Measurements from ENCODE around the gene SIPA1L3.
"Not testable (repeated sequence)": the region's sequence is repeated elsewhere in the genome, so short reads cannot be mapped to it uniquely, and the experiment has no call there.

The SIPA1L3 gene

DNA sequence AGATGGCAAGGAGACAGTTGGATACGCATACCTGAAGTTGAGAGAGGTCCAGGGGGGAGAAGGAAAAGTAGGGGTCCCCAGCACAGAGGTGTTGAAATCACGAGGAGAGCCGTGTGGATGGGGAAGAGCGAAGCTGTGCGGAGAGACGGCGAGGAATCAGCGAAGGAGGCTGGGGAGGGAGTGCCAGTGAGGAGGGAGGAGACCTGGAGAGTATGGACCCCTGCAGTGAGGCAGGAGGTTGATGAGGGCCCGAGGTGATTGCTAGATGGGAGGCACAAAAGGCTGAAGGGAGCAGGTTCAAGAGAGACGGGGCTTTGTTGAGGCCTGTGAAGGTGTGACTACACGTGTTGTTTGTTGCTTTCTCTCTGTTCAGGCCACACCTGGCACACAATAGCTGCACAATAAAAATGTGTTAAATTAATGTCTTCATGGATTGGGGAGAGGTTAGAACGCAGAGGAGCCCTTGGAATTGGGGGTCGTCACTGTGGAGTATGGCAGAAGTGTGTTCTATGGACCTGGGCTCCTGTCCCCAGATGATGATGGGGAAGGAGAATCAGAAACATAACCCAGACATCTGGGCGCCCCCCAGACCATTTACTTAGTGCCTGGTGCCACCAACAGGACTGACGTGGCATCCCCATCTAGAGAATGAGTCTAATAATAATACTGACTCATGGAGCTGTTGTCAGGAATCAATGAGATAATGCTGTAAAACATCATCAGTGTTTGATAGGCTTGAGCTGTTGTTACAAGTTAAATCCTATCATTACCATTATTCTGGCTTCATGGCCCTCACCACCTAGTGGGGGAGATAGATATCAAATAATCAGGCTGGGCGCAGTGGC, 137.5 kb downstream of the SIPA1L3 start:
- DNase-seq (ENCODE audit: low read depth in 2 of 2), result no peak

DNA sequence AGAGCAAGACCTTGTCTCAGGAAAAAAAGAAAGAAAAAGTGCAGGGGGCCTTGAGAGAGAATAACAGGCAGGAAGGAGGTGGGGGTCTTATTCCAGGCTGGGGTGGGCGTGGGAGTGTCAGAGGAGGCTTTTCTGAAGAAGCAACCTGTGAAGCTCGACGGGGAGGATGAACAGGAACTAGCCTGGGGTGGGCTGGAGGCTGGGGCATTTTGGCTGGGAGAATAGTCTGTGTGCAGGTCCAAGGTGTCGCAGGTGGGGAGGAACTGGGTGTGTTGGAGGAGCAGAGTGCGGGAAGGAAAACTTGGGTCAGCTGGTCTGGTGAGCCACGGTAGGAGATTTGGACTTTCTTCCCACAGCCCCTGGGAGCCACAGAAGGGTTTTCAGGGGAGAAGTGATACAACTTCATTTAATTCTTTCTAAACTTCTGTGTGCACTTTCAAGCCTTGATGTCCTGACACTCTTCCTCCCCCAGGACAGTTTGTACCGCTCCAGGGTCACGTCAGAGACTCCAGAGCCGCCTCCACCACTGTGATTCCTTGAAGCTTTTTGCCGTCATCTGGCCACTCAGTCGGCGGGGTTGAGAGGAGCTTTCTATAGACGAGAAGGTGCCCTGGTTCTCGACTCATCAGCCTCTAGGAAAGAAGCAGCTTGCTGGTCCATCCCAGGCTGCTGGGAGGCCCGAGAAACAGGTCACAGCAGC, 138.7 kb downstream of the SIPA1L3 start:
- DNase-seq (ENCODE audit: low read depth in 2 of 2), result no peak

DNA sequence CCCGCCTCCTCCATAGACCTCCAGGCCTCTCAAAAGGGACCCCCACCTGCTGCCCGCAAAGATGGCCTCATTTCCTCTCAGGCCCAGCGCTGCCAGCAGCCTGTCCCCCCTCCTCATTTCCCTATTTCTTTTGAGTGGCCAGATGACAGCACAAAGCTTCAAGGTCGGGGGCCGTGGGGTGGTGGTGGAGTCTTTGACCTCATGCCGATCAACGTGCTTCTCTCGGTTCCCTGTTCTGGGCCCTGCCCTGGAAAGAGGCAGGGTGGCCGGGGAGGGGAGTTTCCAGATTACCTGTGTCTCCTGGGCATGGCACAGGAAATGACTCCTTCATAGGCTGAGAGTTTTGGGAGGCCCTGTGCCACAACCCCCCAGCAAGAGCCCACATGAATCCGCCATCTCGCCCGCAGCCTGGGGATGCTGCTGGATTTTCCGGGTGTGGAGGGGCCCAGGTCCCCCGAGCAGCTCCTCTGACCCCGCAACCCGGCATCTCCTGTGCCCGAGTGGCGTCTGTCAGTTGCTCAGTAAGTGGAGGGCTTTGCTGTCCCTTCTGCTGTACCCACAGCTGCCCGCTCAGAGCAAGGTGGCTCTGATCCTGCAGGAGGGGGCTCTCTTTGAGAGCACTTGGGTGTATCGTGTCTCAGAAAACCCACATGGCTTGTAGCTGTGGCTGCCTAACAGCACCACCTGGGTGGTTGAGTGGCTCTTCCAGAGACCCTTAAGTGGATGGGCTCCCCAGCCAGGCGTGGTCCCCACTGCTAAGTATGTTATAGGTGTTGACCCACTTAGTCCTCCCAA, 139.4 kb downstream of the SIPA1L3 start:
- DNase-seq (ENCODE audit: low read depth in 2 of 2), result no peak

DNA sequence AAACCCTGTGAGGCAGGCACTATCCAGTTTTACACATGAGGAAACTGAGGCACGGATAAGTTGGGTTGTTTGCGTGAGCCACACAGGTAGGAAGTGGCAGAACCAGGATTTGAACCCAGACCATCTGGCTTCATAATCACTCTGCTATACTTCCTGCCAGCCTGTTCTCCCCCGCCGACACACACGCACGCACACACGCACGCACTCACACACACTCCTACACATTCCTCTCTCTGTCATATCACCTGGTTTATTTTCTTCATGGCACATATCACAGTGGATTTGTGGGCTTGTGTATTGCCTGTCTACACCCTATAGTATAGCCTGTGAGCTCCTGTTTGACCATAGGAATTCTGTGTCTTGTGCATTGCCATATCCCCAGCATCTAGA, 140.0 kb downstream of the SIPA1L3 start:
- no peak for DNase-seq (ENCODE audit: low read depth in 2 of 2)

DNA sequence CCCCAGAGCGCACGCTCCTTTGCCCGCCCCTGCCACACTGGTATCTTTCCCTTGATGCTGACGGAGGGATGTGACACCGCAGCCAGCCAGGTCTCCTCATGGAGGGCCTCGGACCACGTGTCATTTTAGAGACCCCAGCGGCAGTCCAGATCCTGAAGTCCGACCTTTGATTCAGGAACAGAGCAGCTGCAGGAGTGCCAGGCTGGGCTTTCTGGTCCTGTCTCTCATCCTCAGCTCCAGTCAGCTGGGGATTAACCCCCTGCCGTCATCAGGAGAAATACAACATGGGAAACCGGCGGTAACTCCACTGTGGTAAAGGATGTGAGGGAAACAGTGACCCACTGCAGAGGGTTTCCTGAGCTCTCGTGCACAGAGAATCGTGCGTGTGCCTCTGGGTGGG, 140.6 kb downstream of the SIPA1L3 start:
- no peak for DNase-seq (ENCODE audit: low read depth in 2 of 2)

DNA sequence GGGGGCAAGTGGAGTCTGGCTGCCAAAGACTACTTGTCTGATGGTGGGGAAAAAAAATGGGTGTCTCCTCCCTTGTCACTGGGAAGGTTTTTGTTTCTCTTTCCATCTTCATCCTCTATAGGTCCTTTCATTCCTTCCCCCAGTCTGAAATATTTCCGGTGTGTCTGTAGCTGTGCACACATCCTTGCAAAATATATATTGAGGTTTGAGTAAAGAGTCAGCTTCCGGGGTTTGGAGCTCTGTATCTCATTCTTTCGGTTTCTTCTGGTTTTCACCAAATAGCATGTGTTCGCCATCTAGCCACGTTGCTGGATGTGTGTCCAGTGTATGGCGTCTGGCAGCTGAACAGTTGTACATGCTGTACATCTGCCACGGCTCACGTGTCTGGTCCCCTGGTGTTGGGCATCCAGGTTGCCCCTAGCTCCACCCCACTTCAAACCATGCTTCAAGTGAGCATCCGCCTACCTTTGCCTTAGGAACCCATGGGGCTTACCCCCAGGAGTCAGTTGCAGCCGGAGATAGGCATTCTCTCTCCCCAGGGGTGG, 142.2 kb downstream of the SIPA1L3 start:
- DNase-seq (ENCODE audit: low read depth in 2 of 2), result peak; percentile 23 to 32

DNA sequence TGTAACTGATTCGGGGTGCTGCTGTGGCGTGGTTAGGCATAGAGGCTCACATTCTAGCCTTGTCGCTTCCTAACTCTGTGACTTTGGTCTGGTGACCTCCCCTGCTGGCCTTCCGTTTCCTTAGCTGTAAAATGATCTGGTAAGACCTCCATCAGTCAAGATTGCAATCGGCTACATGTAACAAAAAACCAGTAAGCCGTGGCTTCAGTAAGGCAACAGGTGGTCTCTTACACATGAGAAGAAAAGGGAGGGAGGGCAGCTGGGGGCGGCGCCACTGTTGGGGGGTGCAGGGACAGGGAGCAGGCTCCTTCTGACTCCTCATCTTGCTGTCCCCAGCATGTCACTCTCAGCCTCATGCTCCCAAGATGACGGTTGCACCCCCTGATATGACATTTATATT, 148.0 kb downstream of the SIPA1L3 start:
- no peak for DNase-seq (ENCODE audit: low read depth in 2 of 2)

DNA sequence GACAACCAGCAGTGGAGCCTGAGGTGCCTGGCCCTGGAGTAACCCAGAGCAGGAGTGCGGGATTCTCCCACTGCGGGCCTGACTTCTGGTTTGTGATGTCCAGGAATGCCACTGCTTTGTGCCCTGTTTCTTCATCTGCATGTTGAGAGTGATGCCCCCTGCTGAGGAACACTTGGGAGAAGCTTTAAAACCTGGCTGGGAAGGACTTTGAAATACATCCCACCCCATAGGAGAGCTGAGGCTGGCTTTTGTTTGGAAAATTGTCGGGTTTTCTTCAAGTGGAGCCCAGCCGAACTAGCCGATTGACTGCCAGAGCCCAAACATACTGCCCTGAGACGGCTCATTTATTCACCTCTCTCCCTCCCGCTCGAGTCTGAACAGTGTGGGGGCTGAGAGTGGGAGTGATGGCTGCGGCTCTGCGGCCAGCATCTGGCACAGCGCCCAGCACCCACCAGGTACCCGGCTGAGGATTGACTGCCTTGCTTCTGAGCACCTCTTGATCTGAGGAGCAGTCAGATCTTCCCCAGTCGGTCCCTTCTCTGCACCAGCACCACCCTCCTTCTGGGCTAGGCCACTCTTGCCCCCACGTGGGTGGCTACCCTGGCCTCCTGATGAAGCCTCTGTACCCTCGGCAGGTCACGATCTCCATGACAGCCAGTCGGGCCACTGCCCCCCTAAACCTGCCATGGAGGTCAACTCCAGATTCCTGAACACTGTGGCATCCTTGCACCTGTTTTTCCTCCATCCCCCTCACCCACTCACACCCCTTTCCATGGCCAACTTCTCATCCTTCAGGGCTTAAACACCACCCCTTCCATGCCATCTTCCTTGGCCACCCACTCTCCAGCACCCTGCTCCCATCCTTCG, 148.9 kb downstream of the SIPA1L3 start:
- no peak for DNase-seq (ENCODE audit: low read depth in 2 of 2)

DNA sequence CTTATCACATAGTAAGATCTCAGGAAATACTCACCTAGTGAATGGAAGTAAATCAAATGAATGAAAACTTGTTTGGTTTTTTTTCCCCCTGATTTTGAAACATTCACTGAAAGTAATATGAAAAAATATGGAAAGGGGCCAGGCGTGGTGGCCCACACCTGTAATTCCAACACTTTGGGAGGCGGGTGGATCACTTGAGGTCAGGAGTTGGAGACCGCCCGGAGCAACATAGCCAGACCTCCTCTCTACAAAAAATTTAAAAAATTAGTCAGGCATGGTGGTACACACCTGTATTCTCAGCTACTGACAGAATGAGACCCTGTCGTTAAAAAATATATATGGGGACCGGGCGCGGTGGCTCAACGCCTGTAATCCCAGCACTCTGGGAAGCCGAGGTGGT, 149.6 kb downstream of the SIPA1L3 start:
- DNase-seq (ENCODE audit: low read depth in 2 of 2), result no peak

DNA sequence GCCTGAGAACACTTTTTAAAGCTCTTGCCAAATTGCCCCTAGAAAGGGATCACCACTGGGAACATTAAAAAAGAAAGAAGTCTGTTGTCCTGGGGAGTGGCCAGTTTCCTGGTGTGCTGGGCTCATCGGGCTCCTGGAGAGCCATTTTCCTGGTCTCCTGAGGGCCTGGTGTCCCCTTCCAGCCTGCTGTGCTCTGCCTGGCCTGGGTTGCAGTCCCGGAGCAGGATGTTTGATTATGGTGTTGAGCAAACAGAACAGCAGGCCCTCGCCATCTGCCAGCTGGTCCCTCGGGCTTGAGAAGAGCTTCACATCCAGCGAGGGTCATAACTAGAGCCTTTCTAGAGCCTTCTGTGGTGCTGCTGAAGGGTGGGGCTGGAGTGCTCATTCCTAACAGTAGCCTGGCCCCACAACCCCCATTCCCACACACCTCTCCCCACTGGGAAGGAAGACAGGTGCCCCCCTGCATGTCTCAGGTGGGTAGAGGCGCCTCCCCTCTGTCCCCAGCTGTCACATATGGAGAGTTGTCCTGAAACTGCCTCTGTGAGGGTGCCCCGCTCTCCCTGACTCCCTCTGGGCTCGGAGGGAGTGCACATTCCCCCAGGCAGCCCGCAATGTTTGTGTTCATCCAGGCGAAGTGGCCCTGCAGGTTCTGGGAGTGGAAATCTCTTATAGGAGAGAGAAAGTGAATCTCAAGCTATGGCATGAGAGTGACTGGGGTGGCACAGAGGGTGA, 151.1 kb downstream of the SIPA1L3 start:
- DNase-seq (ENCODE audit: low read depth in 2 of 2), result no peak

DNA sequence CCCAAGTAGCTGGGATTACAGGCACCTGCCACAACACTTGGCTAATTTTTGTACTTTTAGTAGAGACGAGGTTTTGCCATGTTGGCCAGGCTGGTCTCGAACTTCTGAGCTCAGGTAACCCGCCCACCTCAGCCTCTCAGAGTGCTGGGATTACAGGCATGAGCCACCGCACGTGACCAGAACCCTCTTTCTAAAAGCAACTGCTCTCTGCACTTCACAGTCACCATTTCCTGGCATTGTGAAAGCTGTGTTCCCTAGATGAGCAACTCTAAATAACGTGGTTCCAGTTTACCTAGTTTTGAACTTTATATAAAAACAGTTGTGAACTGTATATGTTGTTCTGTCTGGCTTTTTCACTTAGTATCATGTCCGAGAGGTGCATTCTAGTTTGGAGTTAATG, 152.9 kb downstream of the SIPA1L3 start:
- DNase-seq (ENCODE audit: low read depth in 2 of 2), result no peak

DNA sequence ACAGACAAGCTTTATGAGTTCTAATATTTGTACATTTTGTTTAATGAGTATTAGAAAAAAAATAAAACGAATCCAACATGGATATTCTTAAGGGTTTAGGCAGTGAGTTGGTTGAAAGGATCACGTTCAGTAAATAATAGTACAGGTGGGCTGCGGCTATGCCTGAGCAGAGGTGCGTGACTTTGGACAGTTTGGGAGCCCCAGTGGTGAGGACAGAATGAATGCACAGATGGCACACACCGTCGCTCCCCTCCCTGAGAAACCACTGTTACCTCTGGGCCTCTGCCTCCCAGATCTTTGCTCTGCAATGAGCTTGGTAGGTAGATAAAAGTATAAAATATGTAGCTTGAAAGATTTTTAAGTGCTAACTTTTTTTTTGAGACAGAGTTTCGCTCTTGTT, 153.3 kb downstream of the SIPA1L3 start:
- no peak for DNase-seq (ENCODE audit: low read depth in 2 of 2)

DNA sequence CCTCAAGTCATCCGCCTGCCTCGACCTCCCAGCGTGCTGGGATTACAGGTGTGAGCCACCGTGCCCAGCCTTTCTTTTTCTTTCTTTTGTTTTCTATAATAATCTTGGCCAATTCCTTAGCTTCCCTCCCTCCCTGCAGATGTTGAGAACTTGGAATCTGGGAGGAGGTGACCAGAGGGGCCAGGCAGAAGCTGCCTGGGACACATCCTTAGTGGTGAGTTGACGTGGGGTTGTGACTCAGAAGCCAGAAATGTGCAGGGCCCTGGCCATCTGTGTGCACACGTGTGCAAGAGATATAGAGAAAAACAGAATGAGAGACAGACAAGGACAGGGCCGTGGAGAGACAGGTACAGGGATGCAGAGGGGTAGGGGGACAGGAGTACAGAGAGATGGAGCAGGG, 154.3 kb downstream of the SIPA1L3 start:
- no peak for DNase-seq (ENCODE audit: low read depth in 2 of 2)

DNA sequence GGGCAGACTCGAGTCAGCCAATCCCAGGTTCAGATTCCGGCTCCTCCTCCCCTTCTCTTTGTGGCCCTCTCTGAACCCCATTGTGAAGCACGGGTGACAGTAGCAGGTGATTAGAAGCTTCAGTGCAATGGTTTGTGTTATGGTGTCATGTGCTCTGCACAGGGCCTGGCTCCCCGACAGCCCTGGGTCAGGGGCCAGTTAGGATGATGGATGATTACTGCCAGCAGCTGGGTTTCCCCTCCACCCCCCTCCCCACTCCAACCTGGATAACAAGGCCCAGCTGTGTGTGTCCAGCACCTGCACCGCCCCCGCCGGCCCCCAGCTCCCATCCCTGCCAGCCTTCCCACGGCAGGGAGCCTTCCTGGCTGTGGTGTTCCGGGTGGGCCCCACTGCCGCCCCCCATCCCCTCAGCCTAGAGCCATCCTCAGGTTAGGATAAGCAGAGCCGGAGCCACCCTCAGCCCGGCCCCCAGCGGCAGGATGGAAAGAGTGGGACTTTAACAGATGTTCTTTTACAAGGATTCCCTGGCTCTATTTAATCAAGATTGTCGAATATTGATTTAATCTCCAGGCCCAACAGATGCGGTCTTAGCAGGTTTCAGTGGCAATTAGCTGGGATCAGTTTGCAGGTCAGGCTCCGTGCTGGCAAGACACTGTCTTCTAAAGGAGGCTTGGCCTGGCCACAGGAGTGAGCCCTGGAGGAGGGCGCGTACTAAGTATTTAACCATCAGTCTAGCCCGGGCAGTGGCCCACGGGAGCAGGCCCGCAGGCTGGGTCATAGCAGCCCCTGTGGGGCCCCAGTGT, 156.2 kb downstream of the SIPA1L3 start:
- DNase-seq (ENCODE audit: low read depth in 2 of 2), result no peak

DNA sequence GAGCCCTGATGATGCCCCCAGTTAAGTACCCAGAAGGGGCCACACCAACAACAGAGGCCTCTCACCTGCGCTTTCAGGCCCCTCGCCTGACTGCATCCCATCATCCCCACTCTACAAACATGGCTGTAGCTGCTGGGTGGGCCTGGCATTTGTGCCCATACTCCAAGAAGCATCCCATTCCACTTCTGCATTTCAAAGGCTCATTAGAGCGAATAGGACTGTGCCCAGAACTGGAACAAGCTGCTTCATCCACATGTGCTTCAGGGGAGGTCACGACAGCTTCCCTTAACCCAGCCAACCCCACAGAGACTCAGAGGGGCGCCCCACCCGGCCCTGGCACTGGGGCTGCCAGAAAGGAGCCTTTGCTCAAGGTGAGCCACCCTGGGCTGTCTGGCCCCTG, 156.9 kb downstream of the SIPA1L3 start:
- DNase-seq (ENCODE audit: low read depth in 2 of 2), result no peak

DNA sequence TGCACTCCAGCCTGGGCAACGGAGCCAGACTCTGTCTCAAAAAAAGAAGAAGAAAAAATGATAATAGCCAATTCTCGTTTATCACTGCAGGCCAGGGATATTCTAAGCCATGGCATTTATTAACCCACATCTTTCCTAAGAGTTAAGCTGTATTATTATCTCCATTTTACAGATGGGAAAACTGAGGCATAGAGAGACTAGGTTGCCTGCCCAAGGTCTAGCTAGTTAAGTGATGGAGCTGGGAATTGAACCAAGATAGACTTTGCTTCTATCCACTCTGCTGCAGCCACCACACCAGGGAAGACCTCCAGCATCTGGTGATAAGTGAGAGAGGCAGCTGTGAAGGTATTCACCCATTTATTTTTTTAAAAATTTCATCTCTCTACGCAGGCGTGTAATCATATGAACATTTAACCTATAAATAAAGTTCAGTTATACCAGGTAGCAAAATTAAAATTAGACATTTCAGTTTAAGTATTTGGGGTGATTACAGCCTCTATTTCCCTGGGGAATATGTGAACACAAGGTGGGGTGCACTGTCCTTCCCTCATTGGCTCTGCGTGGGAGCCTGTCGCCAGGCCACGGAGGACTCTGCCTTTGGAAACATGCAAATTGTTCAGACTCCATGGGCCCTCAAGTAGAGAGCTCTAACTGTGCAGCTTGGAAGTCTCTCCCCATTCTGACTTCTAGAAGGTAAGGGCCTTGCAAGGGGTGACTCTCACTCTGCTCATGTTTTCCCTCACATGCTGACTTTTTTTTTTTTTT, 157.8 kb downstream of the SIPA1L3 start:
- DNase-seq (ENCODE audit: low read depth in 2 of 2), result no peak

DNA sequence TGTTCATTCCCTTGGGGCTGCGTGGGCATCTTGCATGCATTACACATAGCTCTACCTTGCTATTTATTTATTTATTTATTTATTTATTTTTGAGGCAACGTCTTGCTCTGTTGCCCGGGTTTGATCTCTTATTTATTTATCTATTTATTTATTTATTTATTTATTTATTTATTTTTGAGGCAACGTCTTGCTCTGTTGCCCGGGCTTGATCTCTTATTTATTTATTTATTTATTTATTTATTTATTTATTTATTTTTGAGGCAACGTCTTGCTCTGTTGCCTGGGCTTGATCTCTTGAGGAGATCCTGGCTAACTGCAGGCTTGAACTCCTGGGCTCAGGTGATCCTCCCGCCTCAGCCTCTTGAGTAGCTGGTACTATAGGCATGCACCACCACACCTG, 158.8 kb downstream of the SIPA1L3 start:
- DNase-seq (ENCODE audit: low read depth in 2 of 2), result not testable (repeated sequence)

DNA sequence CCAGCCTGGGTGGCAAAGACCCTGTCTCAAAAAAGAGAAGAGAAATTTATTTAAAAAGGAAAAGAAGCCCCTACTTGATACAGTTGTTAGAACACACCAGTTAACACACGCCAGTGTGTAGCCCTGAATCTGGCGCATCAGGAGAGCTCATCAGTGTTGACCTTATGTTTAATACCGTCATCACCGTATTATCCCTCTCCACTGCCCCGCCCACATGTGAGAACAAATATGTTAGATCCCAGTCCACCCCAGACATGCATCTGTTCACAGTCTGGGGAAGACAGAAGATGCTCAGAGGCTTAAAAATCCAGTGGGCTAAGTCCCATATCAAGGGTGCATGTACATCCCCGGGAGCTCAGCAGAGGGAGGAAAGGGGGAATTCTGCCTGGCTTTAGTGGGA, 161.8 kb downstream of the SIPA1L3 start:
- DNase-seq (ENCODE audit: low read depth in 2 of 2), result no peak

DNA sequence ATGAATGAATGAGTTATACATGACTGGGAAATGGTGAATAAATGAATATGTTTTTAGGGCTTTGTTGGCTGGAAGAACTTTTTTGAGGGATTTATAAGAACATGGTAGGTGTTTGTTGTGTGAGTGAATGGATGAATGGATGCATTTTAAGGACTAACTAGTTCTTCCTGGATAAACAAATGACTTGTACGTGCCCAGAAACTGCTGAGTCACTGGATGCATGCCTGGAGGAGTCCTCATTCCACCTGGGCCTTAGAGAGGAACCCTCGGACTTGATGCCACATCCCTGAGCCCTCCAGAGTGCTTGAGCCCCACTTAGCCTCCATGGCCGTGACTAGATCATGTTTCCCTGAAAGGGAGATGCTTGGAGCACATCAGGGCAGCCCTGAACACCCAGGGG, 163.6 kb downstream of the SIPA1L3 start:
- DNase-seq (ENCODE audit: low read depth in 2 of 2), result no peak
